Esophagus squamous epithelium (tissue), 5 donors: ENCODE data around the gene RERE. TPM values are rescaled to one million over a fixed set of nuclear protein-coding genes. Genes with fewer than 3 reads are reported as not detected.

Experiments used
- DNase-seq: peaks from one replicate; lab custom pipeline; 2025; lab: John Stamatoyannopoulos, UW
- H3K27ac ChIP-seq, 4 donors: fragments of 200-600 bp; sonication (generic); one replicate each; pipeline ENCODE4 v1.5.1; 2016 to 2019; ENCODE audit warnings: mild to moderate bottlenecking in 1 of 4
- H3K27me3 ChIP-seq, 4 donors: fragments of 200-600 bp; sonication (generic); 1 replicate in 3 of 4; 2 replicates in 1 of 4; pipeline versions ENCODE4 v1.5.1 to v1.6.0; 2017 to 2021; ENCODE audit warnings: antibody characterized with exemption in 1 of 4
- H3K36me3 ChIP-seq, 3 donors: fragments of 200-600 bp; sonication (generic); one replicate each; pipeline ENCODE4 v1.5.1; 2016 to 2019
- H3K4me1 ChIP-seq, 3 donors: fragments of 200-600 bp; sonication (generic); one replicate each; pipeline ENCODE4 v1.5.1; 2017 to 2019
- H3K4me3 ChIP-seq, 4 donors: fragments of 200-600 bp; sonication (generic); 1 replicate in 3 of 4; 2 replicates in 1 of 4; pipeline ENCODE4 v1.5.1; 2016 to 2019; ENCODE audit warnings: mild to moderate bottlenecking in 2 of 4, moderate library complexity in 1 of 4
- H3K9me3 ChIP-seq, 3 donors: fragments of 200-600 bp; sonication (generic); one replicate each; pipeline ENCODE4 v1.5.1; 2016 to 2019
- POLR2A ChIP-seq, 4 donors: fragments of 450-650 bp; IDR thresholded peaks; one replicate each; pipeline ENCODE4 v1.6.1; 2017; ENCODE audit warnings: antibody characterized with exemption in 4 of 4, mild to moderate bottlenecking in 4 of 4, moderate library complexity in 3 of 4
- WGBS, 2 donors: methylation state at CpG; one replicate each; pipeline ENCODE4 v1.1.5; 2018; 5-methylcytosine and 5-hydroxymethylcytosine counted together
- intact Hi-C: fragments of 100-400 bp; cut with DNase I; formaldehyde crosslinking; loops from one replicate; pipeline ENCODE4 v1.15.0; 2022
- total RNA-seq, 4 donors: library from RNA; depleted of rRNA; stranded (reverse); fragments of >200 nt; gene quantifications; one replicate each; pipeline ENCODE4 v1.1.0, GENCODE V29; 2016
- TF ChIP-seq, protein P1 (sequence below), 6 experiments: fragments of 450-650 bp in 4 of 6; fragments of 200-600 bp in 2 of 6; sonication (generic) in 2 of 6; IDR thresholded peaks; one replicate each; pipeline ENCODE4 v1.5.1; 2016 to 2019; ENCODE audit warnings: antibody characterized with exemption in 6 of 6, mild to moderate bottlenecking in 4 of 6, moderate library complexity in 4 of 6
- donor health status: DM: yes; HTN: yes; CAD: no.

RERE gene
- total RNA-seq, 4 donors from 2014 or later: 27.5 to 56.6 (median 32.1) TPM

GRCh38 chr1:8374812-8375211, 442.6 kb downstream of the RERE start:
- TF ChIP-seq POLR2A (IDR thresholded peaks at IDR 0.05): no peak
- TF ChIP-seq, protein P1, sequence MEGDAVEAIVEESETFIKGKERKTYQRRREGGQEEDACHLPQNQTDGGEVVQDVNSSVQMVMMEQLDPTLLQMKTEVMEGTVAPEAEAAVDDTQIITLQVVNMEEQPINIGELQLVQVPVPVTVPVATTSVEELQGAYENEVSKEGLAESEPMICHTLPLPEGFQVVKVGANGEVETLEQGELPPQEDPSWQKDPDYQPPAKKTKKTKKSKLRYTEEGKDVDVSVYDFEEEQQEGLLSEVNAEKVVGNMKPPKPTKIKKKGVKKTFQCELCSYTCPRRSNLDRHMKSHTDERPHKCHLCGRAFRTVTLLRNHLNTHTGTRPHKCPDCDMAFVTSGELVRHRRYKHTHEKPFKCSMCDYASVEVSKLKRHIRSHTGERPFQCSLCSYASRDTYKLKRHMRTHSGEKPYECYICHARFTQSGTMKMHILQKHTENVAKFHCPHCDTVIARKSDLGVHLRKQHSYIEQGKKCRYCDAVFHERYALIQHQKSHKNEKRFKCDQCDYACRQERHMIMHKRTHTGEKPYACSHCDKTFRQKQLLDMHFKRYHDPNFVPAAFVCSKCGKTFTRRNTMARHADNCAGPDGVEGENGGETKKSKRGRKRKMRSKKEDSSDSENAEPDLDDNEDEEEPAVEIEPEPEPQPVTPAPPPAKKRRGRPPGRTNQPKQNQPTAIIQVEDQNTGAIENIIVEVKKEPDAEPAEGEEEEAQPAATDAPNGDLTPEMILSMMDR (IDR thresholded peaks at IDR 0.05): peak in 5 of 6 experiments; percentile 20 to 59 (median 36)
- 75 to 95% methylated on average over 2 of the region's 2 CpGs for WGBS, 2 donors
- peaks cover 48 to 98% (median 62%) of the 10 kb centered on the region in 3 donors for H3K4me1 ChIP-seq
- peaks cover 0 to 49% (median 0%) of the 10 kb centered on the region in 3 donors for H3K36me3 ChIP-seq
- H3K27ac ChIP-seq: peak overlapping the region; percentile 73 to 90 (median 84)
- H3K9me3 ChIP-seq: no peaks in the 10 kb centered on the region
- H3K4me3 ChIP-seq: no peak overlapping the region
- H3K27me3 ChIP-seq: no peaks in the 10 kb centered on the region
- no peak for DNase-seq
- intact Hi-C loops: no loop called here

GRCh38 chr1:8374356-8374755, 443.1 kb downstream of the RERE start:
- Histone ChIP-seq H3K27me3 (no peaks in the 10 kb centered on the region), H3K27ac (peak overlapping the region; percentile 73 to 90 (median 84)), H3K4me1 (peaks cover 45 to 98% (median 59%) of the 10 kb centered on the region in 3 donors), H3K4me3 (no peak overlapping the region), H3K36me3 (peaks cover 0 to 45% (median 0%) of the 10 kb centered on the region in 3 donors), H3K9me3 (no peaks in the 10 kb centered on the region)
- intact Hi-C loops: no loop called here
- DNase-seq: no peak
- TF ChIP-seq, protein P1 (IDR thresholded peaks at IDR 0.05): no peak
- no peak for TF ChIP-seq POLR2A (IDR thresholded peaks at IDR 0.05)
- WGBS, 2 donors: 65 to 82% methylated on average over 5 of the region's 5 CpGs

DNA sequence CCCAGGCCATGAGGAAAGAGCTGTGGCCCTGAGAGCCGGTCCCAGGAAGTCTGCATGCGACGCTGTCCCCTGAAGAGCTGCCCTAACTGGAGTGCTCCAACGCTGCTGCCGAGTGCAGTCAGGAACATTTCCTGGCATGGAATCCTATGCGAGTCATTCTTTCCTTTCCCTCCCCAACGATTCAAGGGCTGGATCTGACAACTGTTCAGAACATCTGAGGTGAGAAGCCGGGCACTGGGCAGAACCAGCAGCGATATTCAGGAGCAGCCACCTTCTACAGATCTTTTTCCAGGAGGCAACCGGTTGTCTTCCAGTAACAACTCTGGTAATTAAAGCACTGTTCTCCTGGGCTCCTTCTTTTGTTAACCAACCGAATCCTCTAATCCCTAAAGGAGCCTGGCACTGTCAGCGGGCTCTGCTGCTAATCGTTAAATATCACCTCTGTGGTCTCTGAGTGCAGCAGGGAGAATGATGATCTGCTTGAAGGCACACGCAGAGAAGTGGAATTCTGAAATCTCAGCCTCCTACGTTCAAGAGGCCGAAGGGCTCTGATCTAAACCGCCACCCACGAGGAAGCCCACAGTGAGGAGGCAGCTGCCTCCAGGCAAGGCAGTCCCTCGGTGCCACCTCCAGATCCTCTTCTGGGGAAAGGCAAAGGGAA, 443.7 kb downstream of the RERE start:
- peaks cover 40 to 96% (median 52%) of the 10 kb centered on the region in 3 donors for H3K4me1 ChIP-seq
- TF ChIP-seq POLR2A (IDR thresholded peaks at IDR 0.05): peak in 2 of 4 donors; percentile 21 to 23
- TF ChIP-seq, protein P1 (IDR thresholded peaks at IDR 0.05): no peak
- no peaks in the 10 kb centered on the region for H3K9me3 ChIP-seq
- DNase-seq: no peak
- intact Hi-C loops: no loop called here
- 17 to 27% methylated on average over 17 to 18 of the region's 19 CpGs for WGBS, 2 donors
- H3K27ac ChIP-seq: peak overlapping the region; percentile 73 to 90 (median 84)
- H3K27me3 ChIP-seq: no peaks in the 10 kb centered on the region
- peaks cover 0 to 39% (median 0%) of the 10 kb centered on the region in 3 donors for H3K36me3 ChIP-seq
- peak overlapping the region in 1 of 4 donors; percentile 29 for H3K4me3 ChIP-seq

GRCh38 chr1:8373125-8373524, 444.3 kb downstream of the RERE start:
- Histone ChIP-seq H3K27ac (peak overlapping the region; percentile 73 to 90 (median 84)), H3K36me3 (peaks cover 0 to 37% (median 0%) of the 10 kb centered on the region in 3 donors), H3K27me3 (no peaks in the 10 kb centered on the region), H3K4me3 (peak overlapping the region in 1 of 4 donors; percentile 29), H3K4me1 (peaks cover 36 to 96% (median 48%) of the 10 kb centered on the region in 3 donors), H3K9me3 (no peaks in the 10 kb centered on the region)
- no peak for DNase-seq
- intact Hi-C loops: no loop called here
- no peak for TF ChIP-seq POLR2A (IDR thresholded peaks at IDR 0.05)
- TF ChIP-seq, protein P1 (IDR thresholded peaks at IDR 0.05): no peak
- WGBS, 2 donors: 68 to 75% methylated on average over 3 of the region's 3 CpGs

DNA sequence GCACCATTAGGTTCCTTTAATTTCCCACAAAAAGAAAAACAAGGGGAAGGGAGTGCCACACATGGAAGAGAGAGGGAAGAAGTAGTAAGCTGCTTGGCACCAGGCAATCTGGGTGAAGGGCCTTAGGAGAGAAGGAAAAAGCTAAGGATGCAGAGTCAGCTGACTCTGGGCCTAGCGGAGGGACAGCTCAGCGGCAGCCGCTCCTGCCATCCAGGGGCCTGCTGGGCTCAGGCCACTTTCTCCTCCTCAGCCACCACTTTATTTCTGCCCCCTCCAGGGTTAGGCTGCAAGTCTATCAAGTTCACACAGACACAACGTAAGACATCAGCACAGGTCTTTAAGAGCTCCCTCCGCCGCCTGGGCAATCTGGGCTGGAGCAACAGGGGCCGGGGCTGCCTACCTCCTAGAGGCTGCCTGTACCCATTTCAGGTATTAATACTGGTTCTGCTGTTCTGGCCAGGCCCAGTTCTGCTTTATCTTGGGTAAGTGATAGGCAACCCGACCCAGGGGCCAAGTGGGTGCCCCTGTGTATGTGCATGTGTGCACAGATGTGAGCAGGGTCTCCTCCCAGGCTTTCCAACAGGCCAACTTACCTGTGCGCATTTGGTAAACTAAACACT, 446.0 kb downstream of the RERE start:
- Histone ChIP-seq H3K9me3 (no peaks in the 10 kb centered on the region), H3K36me3 (peaks cover 0 to 29% (median 4%) of the 10 kb centered on the region in 3 donors), H3K4me1 (peaks cover 36 to 96% (median 54%) of the 10 kb centered on the region in 3 donors), H3K27ac (peak overlapping the region; percentile 27 to 90 (median 84)), H3K4me3 (no peak overlapping the region), H3K27me3 (no peaks in the 10 kb centered on the region)
- 71 to 81% methylated on average over 3 to 9 of the region's 9 CpGs for WGBS, 2 donors
- TF ChIP-seq, protein P1 (IDR thresholded peaks at IDR 0.05): no peak
- no peak for TF ChIP-seq POLR2A (IDR thresholded peaks at IDR 0.05)
- intact Hi-C loops: no loop called here
- no peak for DNase-seq
